ENCODE measurements around the gene RNPEPL1.
"Not testable (repeated sequence)": the region's sequence is repeated elsewhere in the genome, so short reads cannot be mapped to it uniquely, and the experiment has no call there.

RNPEPL1 gene

GRCh38 chr2:240605867-240606743, 37.8 kb downstream of the RNPEPL1 start:
- no peak for DNase-seq

GRCh38 chr2:240611601-240612210, 43.4 kb downstream of the RNPEPL1 start:
- no peak for DNase-seq

- no peak for DNase-seq
Observed at GRCh38 chr2:240613781-240614180, 45.5 kb downstream of the RNPEPL1 start.

GRCh38 chr2:240614391-240614790, 46.1 kb downstream of the RNPEPL1 start:
- DNase-seq: no peak

- DNase-seq: no peak
Observed at GRCh38 chr2:240615396-240615795, 47.1 kb downstream of the RNPEPL1 start.

GRCh38 chr2:240615820-240616547, 47.7 kb downstream of the RNPEPL1 start:
- no peak for DNase-seq

- DNase-seq: not testable (repeated sequence)
Observed at GRCh38 chr2:240616860-240617666, 48.8 kb downstream of the RNPEPL1 start.

- no peak for DNase-seq
Observed at GRCh38 chr2:240618776-240619175, 50.5 kb downstream of the RNPEPL1 start.

- DNase-seq: no peak
Observed at GRCh38 chr2:240619506-240620148, 51.3 kb downstream of the RNPEPL1 start.

- no peak for DNase-seq
Observed at GRCh38 chr2:240620149-240620731, 52.0 kb downstream of the RNPEPL1 start.

- DNase-seq: no peak
Observed at GRCh38 chr2:240620859-240621258, 52.6 kb downstream of the RNPEPL1 start.

GRCh38 chr2:240622060-240622411, 53.8 kb downstream of the RNPEPL1 start:
- DNase-seq: no peak

- peak; percentile 23 for DNase-seq
Observed at GRCh38 chr2:240622531-240623235, 54.4 kb downstream of the RNPEPL1 start.

- DNase-seq: no peak
Observed at GRCh38 chr2:240623531-240624010, 55.3 kb downstream of the RNPEPL1 start.

- DNase-seq: no peak
Observed at GRCh38 chr2:240624011-240624949, 56.0 kb downstream of the RNPEPL1 start.

GRCh38 chr2:240624950-240625621, 56.8 kb downstream of the RNPEPL1 start, which contains the start of gene GPR35:
TSS of gene GPR35 (plus strand) at chr2:240625480. CDS start at chr2:240629953, 4,473 bp downstream.
- DNase-seq: peak; percentile 52

GRCh38 chr2:240626531-240627300, 58.4 kb downstream of the RNPEPL1 start:
- DNase-seq: no peak

Measured in activated CD4-positive, alpha-beta T cell treated with anti-CD3 and anti-CD28 coated beads for 1 hour (primary cell).